DMS114 treated with DMSO at 0.1 percent for 48 hours (cell line): ENCODE measurements around the gene KRTAP4-12.
"Not testable (repeated sequence)": the region's sequence is repeated elsewhere in the genome, so short reads cannot be mapped to it uniquely, and the experiment has no call there.

Experiments used
- DNase-seq: peaks from one replicate; lab custom pipeline; 2025; ENCODE audit not compliant: unreplicated experiment; lab: John Stamatoyannopoulos, UW

KRTAP4-12 gene

DNA sequence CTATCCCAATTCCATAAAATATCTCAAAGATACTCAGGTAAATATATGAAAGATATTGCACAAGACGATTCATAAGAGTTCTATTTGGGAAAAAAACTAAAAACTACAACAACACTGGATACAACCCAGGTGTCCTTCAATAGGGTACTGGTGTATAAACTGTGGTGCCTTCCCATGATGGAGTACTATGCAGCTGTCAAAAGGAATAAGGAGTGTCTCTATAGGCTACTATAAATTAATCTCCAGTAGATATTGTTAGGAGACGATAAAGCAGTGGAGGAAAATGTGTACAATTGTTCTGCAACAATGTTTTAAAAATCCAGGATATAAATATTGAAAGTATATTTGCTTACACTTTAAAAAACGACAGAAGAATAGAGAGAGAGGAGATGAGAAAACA, 2.4 kb upstream of the KRTAP4-12 start:
- DNase-seq: no peak

DNA sequence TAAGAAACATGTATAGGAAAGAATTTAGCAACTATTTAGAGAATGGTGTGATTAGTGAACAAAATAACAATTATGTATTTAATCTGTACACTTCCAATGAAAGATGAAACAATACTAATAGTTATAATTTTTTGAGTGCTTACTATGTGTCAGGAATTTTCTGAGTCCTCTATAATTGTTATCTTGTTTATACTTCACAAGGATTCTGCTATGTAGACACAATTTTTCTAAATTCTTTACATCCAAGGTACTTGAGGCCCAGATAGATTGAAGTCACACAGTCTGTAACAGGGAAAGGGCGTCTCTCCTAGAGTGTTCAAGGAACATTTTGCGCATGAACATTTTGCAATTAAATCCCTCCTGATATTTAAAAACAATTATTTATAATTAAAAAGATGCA, 1.1 kb upstream of the KRTAP4-12 start:
- DNase-seq: no peak

DNA sequence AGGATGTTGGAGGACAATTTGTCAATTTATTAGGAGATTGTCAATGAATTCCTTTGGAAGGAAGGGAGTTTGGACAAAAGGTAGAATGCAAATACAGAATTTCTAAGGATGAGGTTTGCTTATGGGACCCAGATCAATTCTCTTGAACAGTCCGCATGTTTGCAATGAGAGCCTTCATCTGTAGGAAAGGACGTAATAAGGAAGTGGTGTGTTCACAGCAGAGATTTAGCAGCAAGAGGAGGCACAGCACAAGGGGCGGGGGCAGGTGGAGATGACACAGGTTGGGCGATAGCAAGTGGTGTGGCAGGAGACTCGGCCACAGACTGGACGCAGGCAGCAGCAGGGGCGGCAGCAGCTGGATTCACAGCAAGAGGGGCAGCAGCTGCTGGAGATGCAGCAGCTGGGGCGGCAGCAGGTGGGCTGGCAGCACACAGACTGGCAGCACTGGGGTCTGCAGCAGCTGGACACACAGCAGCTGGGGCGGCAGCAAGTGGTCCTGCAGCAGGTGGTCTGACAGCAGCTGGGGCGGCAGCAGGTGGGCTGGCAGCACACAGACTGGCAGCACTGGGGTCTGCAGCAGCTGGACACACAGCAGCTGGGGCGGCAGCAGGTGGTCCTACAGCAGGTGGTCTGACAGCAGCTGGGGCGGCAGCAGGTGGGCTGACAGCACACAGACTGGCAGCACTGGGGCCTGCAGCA, 541 bp downstream of the KRTAP4-12 start:
- DNase-seq: not testable (repeated sequence)

DNA sequence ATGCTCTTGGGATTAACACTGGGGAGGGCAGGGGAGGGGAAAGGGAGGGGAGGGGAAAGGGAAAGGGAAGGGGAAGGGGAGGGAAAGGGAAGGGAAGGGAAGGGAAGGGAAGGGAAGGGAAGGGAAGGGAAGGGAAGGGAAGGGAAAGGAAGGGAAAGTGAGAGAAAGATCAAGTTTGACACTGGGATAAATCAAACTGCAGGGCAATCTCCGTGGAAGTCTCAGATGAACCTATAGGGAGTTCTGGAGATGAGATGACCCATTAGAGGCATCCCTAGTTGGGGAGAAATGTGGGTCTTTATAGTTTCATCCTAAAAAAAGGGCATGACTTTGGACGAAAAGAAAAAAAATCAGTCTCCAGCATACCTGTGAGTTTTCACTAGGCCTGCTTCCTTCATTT, 2.2 kb downstream of the KRTAP4-12 start:
- DNase-seq: no peak

DNA sequence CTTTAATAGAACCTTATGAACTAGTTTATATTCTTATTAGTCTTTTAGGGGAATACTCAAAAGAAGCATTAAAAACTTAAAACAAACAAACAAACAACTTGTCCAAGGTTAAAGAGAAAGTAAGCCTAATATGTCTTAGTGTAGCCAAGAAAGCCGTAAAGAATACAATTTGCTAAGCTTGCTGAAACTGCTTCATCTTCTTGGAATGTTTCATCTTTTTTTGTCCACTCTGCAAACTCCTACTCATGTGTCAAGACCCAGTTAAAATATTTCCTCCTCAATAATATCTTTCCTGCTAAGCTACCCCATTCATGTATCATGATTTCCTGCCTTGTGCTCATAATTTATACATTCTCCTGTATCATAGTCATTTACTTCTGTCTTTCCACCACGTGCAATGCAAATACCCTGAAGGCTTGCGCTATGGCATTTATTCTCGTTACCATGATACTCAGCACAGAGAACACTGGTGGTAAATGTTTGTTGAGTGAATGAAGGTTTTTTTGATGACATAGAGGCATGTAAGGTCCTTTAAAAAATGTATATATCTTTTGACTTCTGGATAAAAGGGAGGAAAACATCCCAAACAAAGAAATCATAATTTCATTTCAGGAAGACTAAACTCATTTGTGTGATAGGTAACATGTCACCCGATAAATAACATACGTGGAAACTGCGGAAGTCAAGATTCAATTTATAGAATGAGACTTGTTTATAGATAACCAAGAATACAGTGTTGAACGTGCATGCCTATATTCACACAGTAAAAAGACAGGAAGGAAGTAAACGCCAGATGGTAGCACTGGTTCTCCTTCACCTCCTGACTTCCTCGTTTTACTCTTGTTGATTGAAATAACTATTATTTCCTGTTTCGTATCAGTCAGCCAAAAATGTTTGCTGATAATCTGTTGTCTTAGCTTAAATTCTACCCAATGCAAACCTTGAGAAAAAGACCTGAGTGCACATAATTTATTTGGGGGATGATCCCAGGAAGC, 4.0 kb downstream of the KRTAP4-12 start:
- DNase-seq: not testable (repeated sequence)

DNA sequence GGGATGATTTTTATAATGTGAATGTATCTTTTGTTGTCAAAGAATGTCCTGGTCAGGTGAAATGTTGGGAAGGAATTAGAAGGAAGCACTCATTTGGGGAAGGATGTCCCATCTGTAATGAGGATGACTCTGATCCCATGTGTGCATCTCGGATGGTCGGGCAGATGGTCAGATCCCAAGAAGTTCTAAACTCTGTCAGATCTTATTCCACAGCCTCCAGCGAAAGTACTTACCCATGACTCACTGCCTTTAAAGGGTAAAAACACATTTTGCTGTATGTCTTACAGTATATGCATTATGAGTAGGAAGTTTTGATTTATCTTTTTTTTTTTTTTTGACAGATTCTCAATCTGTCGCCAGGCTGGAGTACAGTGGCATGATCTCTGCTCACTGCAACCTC, 5.3 kb downstream of the KRTAP4-12 start:
- no peak for DNase-seq

DNA sequence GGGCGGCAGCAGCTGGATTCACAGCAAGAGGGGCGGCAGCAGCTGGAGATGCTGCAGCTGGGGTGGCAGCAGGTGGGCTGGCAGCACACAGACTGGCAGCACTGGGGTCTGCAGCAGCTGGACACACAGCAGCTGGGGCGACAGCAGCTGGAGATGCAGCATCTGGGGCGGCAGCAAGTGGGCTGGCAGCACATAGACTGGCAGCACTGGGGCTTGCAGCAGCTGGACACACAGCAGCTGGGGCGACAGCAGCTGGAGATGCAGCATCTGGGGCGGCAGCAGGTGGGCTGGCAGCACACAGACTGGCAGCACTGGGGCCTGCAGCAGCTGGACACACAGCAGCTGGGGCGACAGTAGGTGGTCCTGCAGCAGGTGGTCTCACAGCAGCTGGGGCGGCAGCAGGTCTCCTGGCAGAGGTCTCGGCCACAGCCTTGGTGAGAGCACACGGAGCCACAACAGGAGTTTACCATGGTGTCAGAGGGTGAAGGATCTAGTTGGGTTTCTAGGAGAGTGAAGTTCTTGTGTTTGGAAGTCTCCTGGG, 6.1 kb downstream of the KRTAP4-12 start, which contains the start of gene KRTAP4-11:
TSS of gene KRTAP4-11 (minus strand) at position 528 of the 541 bp plus-strand sequence. CDS start at position 470, 58 bp downstream.
- not testable (repeated sequence) for DNase-seq

DNA sequence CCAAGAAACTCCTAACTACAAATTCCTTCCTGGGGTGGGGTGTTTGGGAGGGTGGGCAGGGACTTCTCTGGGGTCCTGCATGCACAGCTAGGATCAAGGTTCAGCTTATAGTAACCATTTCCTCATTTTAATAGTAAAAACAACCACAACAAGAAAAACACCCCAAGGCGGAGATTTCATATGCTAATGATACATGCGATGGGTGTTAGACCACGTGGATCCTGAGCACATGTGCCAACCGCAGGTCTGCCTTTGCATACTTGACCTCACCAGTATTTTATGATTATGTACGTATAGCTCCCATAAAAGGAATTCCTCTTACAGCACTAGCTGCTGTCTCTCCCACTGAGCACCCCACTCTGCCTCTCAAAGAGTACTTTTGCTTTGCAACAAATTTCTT, 7.7 kb downstream of the KRTAP4-12 start:
- DNase-seq: no peak

DNA sequence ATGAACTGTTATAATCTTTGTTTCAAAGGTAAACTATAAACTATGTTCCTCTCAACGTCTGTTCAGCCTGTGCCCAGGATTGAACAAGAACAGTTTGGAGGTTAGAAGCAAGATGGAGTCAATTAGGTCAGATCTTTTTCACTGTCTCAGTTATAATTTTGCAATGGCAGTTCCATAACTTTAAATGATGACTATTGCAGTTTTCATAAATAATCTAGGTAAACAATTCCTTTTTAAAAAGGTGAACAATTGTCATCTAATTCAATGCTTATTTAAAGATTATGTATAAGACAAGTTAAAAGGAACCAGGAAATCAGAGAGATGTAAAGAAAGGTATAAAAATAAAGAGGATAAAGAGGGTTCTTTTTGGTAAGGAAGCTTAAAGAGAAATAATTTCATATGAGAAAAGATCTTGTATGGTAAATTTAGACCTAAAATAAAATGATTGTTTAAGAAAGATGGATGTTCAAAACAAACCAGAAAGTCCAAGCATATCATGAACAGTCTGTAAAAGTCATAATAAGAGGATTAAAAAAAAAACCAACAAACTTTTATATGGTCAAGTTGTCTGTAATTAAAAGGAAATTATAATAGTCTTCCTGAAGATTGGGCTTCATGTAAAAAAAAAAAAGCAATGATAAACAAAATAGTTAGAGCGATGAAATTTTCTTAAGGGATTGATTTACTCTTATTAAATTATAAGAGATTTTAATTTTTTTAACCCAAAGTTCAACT, 12.7 kb downstream of the KRTAP4-12 start:
- DNase-seq: no peak

DNA sequence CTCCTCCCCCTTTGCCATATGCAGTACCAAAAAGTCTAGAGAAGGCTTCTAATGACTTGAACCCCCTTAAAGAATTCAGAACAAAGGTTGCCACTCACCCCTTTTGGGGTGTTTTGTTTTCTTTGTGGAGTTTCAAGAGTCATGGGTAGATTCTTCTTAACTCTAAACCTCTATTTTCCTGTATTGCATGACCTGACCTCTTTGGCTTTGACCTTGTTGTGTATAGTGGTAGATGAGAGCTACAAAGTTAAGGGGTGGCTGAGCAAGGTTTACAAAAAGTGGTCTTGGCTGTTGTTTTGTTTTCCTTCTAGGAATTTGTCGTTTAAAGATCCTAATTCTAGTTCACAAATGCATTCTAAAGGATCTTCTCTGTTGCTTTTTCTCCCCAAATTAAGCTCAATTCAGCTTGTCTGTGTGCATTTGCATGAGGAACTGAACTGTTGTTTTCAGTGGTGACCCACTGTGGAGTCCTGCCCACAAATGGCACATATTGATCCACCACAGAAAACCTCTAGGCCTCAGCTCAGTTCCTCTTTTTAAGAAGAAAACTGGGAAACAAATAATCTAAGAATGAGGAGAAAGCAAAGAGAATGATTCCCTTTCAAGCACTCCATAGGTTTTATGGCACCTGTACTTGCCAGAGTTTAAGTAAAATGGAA, 15.1 kb downstream of the KRTAP4-12 start:
- DNase-seq: not testable (repeated sequence)

DNA sequence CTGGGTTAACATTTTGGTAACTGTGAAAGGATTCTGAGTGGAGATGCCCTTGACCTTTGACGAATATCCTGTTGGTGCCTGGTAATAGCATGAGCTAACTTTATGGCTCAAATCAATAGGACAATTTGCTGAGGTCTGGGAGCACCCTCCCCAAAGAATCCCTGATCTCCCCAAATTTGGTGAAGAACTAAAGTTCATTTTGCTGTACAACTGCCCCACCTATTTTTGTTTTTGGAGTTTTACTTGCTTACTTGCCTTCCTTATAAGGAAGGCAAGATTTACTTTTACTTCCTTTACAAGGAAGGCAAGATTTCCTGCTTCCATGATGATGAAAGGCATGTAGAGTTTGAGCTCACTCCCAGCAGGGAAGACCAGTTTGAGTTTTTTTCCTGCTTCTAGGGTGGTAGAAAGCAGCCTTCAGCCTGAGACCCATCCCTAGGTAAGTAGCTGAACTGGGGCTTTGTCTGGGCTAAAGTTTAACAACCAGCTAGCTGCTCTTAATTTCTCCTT, 16.0 kb downstream of the KRTAP4-12 start:
- no peak for DNase-seq

DNA sequence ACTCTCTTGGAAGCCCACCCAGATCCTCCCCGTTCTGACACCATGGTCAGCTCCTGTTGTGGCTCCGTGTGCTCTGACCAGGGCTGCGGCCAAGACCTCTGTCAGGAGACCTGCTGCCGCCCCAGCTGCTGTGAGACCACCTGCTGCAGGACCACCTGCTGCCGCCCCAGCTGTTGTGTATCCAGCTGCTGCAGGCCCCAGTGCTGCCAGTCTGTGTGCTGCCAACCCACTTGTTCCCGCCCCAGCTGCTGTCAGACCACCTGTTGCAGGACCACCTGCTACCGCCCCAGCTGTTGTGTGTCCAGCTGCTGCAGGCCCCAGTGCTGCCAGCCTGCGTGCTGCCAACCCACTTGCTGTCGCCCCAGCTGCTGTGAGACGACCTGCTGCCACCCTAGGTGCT, 18.6 kb downstream of the KRTAP4-12 start, which contains the start of gene KRTAP4-9:
TSS of gene KRTAP4-9 (plus strand) at position 43 of the 400 bp plus-strand sequence. CDS start at position 43, 0 bp downstream.
- DNase-seq: not testable (repeated sequence)

DNA sequence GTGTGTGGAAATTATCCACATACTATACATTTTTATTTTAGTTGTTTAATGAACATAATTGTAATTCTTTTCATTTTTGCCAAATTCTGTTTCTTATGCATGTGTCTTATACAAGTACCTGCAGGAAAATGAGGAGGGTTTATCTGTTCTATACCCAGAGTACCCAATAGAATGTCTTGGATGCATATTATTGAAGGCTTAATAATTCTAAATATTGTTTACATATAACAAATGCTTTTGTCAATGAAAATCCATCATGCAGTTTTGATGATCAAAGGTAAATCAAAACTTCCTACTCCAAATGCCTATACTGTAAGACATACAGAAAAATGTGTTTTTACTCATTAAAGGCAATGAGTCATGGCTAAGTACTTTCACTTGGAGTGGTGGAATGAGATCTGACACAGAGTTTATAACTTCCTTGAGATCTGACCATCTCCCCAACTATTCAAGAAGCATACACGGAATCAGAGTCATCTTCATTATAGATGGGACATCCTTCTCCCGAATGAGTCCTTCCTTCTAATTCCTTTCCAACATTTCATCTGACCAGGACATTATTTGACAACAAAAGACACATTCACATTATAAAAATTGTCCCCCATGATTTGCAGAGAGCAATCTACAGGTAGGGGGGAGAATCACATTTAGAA, 19.5 kb downstream of the KRTAP4-12 start:
- DNase-seq: not testable (repeated sequence)

DNA sequence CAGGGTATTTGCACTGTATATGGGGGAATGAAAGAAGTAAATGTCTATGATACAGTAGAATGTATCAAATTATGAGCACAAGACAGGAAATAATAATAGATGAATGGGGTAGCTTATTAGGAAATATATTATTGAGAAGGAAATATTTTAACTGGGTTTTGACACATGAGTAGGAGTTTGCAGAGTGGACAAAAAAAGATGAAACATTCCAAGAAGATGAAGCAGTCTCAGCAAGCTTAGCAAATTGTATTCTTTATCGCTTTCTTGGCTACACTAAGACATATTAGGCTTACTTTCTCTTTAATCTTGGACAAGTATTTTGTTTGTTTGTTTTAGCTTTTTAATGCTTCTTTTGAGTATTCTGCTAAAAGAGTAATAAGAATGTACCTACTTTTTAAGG, 20.1 kb downstream of the KRTAP4-12 start:
- DNase-seq: no peak

DNA sequence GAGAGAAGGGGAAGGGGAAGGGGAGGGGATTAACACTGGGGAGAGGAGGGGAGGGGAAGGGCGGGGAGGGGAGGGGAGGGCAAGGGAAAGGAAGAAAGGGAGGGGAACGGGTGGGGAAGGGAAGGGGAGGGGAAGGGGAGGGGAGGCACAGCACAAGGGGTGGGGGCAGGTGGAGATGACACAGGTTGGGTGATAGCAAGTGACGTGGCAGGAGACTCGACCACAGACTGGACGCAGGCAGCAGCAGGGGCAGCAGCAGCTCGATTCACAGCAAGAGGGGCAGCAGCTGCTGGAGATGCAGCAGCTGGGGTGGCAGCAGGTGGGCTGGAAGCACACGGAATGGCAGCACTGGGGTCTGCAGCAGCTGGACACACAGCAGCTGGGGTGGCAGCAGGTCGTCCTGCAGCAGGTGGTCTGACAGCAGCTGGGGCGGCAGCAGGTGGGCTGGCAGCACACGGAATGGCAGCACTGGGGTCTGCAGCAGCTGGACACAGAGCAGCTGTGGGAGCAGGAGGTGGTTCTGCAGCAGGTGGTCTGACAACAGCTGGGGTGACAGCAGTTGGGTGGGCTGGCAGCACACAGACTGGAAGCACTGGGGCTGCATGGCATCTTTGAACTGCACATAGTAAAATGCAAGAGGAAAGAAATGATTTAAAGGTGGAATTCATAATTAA, 22.3 kb downstream of the KRTAP4-12 start, which contains the start of gene KRTAP4-16:
TSS of gene KRTAP4-16 (minus strand) at position 624 of the 674 bp plus-strand sequence. CDS start at position 624, 0 bp downstream.
- DNase-seq: no peak

DNA sequence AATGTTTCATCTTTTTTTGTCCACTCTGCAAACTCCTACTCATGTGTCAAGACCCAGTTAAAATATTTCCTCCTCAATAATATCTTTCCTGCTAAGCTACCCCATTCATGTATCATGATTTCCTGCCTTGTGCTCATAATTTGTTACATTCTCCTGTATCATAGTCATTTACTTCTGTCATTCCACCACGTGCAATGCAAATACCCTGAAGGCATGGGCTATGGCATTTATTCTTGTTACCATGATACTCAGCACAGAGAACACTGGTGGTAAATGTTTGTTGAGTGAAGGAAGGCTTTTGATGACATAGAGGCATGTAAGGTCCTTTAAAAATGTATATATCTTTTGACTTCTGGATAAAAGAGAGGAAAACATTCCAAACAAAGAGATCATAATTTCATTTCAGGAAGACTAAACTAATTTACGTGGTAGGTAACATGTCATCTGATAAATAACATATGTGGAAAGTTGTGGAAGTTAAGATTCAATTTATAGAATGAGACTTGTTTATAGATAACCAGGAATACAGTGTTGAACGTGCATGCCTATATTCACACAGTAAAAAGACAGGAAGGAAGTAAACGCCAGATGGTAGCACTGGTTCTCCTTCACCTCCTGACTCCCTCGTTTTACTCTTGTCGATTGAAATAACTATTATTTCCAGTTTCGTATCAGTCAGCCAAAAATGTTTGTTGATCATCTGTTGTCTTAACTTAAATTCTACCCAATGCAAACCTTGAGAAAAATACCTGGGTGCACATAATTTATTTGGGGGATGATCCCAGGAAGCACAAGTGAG, 24.1 kb downstream of the KRTAP4-12 start:
- not testable (repeated sequence) for DNase-seq

DNA sequence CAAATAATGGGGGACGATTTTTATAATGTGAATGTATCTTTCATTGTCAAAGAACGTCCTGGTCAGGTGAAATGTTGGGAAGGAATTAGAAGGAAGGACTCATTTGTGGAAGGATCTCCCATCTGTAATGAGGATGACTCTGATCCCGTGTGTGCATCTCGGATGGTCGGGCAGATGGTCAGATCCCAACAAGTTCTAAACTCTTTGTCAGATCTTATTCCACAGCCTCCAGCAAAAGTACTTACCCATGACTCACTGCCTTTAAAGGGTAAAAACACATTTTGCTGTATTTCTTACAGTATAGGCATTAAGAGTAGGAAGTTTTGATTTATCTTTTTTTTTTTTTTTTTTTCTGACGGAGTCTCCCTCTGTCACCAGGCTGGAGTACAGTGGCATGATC, 25.5 kb downstream of the KRTAP4-12 start:
- no peak for DNase-seq

DNA sequence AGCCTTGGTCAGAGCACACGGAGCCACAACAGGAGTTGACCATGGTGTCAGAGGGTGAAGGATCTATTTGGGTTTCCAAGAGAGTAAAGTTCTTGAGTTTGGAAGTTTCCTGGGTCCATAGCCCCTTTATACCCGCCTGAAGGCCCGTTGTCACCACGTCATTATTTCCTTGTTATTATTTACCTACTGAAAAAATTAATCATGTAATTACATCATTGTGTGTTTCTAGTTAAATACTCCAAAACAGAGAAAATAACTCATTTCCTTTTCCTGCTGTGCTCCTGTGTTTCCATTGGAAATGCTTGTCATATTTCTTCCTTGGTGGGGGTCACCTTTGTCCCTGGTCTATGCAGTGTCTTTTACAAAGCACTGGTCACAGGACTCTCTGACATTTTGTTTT, 25.9 kb downstream of the KRTAP4-12 start, which contains the start of gene KRTAP4-8:
TSS of gene KRTAP4-8 (minus strand) at position 101 of the 400 bp plus-strand sequence. CDS start at position 43, 58 bp downstream.
- no peak for DNase-seq
